ENCODE measurements around the gene DLGAP1. TPM values are rescaled to one million over a fixed set of nuclear protein-coding genes. Genes with fewer than 3 reads are reported as not detected.

Gene DLGAP1
- total and polyA plus RNA-seq, 10 of the 15 experiments (the other 5 are each of a cell fraction or from before 2014, with no cell fraction given), result 0.23 to 27.6 (median 1.9) TPM

- TF ChIP-seq BACH1 (IDR thresholded peaks at IDR 0.05; ENCODE audit: borderline replicate concordance) (no peak), USF1 (IDR thresholded peaks at IDR 0.05; ENCODE audit: borderline replicate concordance, extremely low read length, insufficient read depth, low read depth, low read length) (no peak), TARDBP (IDR thresholded peaks at IDR 0.05; ENCODE audit: borderline replicate concordance) (no peak), PAX8 (IDR thresholded peaks at IDR 0.05) (no peak), LARP7 (IDR thresholded peaks at IDR 0.05) (no peak), NFYA (IDR thresholded peaks at IDR 0.05; ENCODE audit: borderline replicate concordance, low read depth, low read length) (no peak)
These were observed 335.9 kb downstream of the DLGAP1 start (continued) for GRCh38 chr18:4119127-4119648.

GRCh38 chr18:4108016-4108415 is 347.1 kb downstream of the DLGAP1 start:
- no peak for DNase-seq (ENCODE audit: low read depth, low spot score)
- H3K9me3 ChIP-seq (replicated peaks; ENCODE audit: control insufficient read depth, insufficient read depth, low read length), result no peaks in the 10 kb centered on the region
- H3K27me3 ChIP-seq (replicated peaks in 1 of 2; ENCODE audit: control insufficient read depth in 2 of 2, insufficient read depth in 2 of 2, low read length in 1 of 2), result no peaks in the 10 kb centered on the region
- H3K4me1 ChIP-seq (ENCODE audit: control insufficient read depth, insufficient read depth, low read length), result no peaks in the 10 kb centered on the region
- BruUV-seq (replicated peaks), result no TSS peak
- CTCF ChIA-PET, result interaction anchor here (0.7 to 4.4 kb wide), 19 partner anchors 10 to 1218 kb away, joined by 3 to 45 read pairs (median 4); no protein-coding TSS in a partner anchor
- intact Hi-C loops (cut with micrococcal nuclease; ENCODE audit: unreplicated experiment), result loop anchor here (10.0 kb wide), 2 partner anchors 287 to 527 kb away; no protein-coding TSS in a partner anchor
- no peaks in the 10 kb centered on the region for H3K79me2 ChIP-seq (ENCODE audit: control insufficient read depth, insufficient read depth, low read length)
- no peak for ATAC-seq
- FAIRE-seq, result no peak
- H3K36me3 ChIP-seq (ENCODE audit: control insufficient read depth in 2 of 2, insufficient read depth in 2 of 2, low read length in 1 of 2), result no peaks in the 10 kb centered on the region; a peak in 1 of 4 replicates
- no peak overlapping the region for H3K9ac ChIP-seq (ENCODE audit: control insufficient read depth, insufficient read depth, low read length)
- H3K27ac ChIP-seq (ENCODE audit: control insufficient read depth, insufficient read depth), result no peak overlapping the region
- POLR2A ChIA-PET, result interaction anchor here (1.3 to 2.5 kb wide), 4 partner anchors 10 to 17 kb away, joined by 3 to 10 read pairs (median 6); no protein-coding TSS in a partner anchor
- SMC1A ChIA-PET (ENCODE audit: uncharacterized antibody, unreplicated experiment), result interaction anchor here (0.6 to 4.2 kb wide), 35 partner anchors 9 to 950 kb away, joined by 3 to 34 read pairs (median 4); no protein-coding TSS in a partner anchor
- RAD21 ChIA-PET (ENCODE audit: unreplicated experiment), result interaction anchor here (1.0 to 3.9 kb wide), 16 partner anchors 11 to 950 kb away, joined by 3 to 25 read pairs (median 4); no protein-coding TSS in a partner anchor
- no peak overlapping the region for H3K4me3 ChIP-seq
- in situ Hi-C loops (cut with MboI), result loop anchor here (10.0 kb wide), 1 partner anchor 947 kb away; no protein-coding TSS in a partner anchor
- no peak overlapping the region for H3K4me2 ChIP-seq (ENCODE audit: control insufficient read depth, insufficient read depth)
- no peak overlapping the region for H2AFZ ChIP-seq (ENCODE audit: control insufficient read depth, low read depth, low read length)
- WGBS (ENCODE audit: insufficient coverage, insufficient replicate concordance, low lambda C conversion rate, missing lambda C conversion rate), result 0% methylated on average over 1 of the region's 1 CpG
- no peaks in the 10 kb centered on the region for H4K20me1 ChIP-seq (ENCODE audit: control insufficient read depth, insufficient read depth)
- TF ChIP-seq SUZ12 (IDR thresholded peaks at IDR 0.05; ENCODE audit: unreplicated experiment), result no peak
- TF ChIP-seq MYB (IDR thresholded peaks at IDR 0.05; ENCODE audit: borderline replicate concordance, low read depth, low read length), result no peak
- no peak for TF ChIP-seq CEBPB (IDR thresholded peaks at IDR 0.05; ENCODE audit: borderline replicate concordance in 1 of 2, low read depth in 2 of 2, low read length in 2 of 2)
- TF ChIP-seq ZSCAN29 (IDR thresholded peaks at IDR 0.05), result no peak
- TF ChIP-seq SRF (IDR thresholded peaks at IDR 0.05; ENCODE audit: low read depth in 2 of 2, low read length in 2 of 2), result no peak
- no peak for TF ChIP-seq SMC3 (IDR thresholded peaks at IDR 0.05; ENCODE audit: borderline replicate concordance, low read length)
- no peak for TF ChIP-seq EGR1 (IDR thresholded peaks at IDR 0.05; ENCODE audit: borderline replicate concordance in 1 of 2, low read depth in 2 of 2, low read length in 2 of 2)
- no peak for TF ChIP-seq E4F1 (IDR thresholded peaks at IDR 0.05; ENCODE audit: borderline replicate concordance, partially characterized antibody)
- TF ChIP-seq DPF2 (IDR thresholded peaks at IDR 0.05), result no peak
- no peak for TF ChIP-seq REST (IDR thresholded peaks at IDR 0.05; ENCODE audit: low read depth, low read length)
